Thymus (tissue), 11 donors: ENCODE results near the gene CHKA. TPM values are rescaled to one million over a fixed set of nuclear protein-coding genes. Genes with fewer than 3 reads are reported as not detected.

ENCODE experiments used
- DNase-seq, 9 donors: peaks; one replicate each; pipeline ENCODE4 v3.0.0-alpha.2; 2013; ENCODE audit warnings: low spot score in 9 of 9, low read depth in 6 of 9, missing footprints in 1 of 9
- H3K27ac ChIP-seq, 2 donors: one replicate each; pipeline ENCODE4 v1.5.1; 2013; ENCODE audit warnings: control low read depth in 1 of 2, low read depth in 1 of 2, low read length in 1 of 2, mild to moderate bottlenecking in 1 of 2, moderate library complexity in 1 of 2
- H3K27me3 ChIP-seq, 2 donors: one replicate each; pipeline ENCODE4 v1.5.1; 2013; ENCODE audit warnings: low read length in 1 of 2; ENCODE audit not compliant: control insufficient read depth in 2 of 2, insufficient read depth in 1 of 2
- H3K36me3 ChIP-seq, 2 donors: one replicate each; pipeline ENCODE4 v1.5.1; 2013; ENCODE audit warnings: low read length in 1 of 2, mild to moderate bottlenecking in 1 of 2, moderate library complexity in 1 of 2; ENCODE audit not compliant: control insufficient read depth in 2 of 2, insufficient read depth in 2 of 2
- H3K4me1 ChIP-seq, 2 donors: one replicate each; pipeline ENCODE4 v1.5.1; 2013; ENCODE audit warnings: low read length in 2 of 2; ENCODE audit not compliant: control insufficient read depth in 2 of 2, insufficient read depth in 2 of 2
- H3K4me3 ChIP-seq, 2 donors: one replicate each; pipeline ENCODE4 v1.5.1; 2013; ENCODE audit warnings: low read length in 2 of 2, control low read depth in 1 of 2, mild to moderate bottlenecking in 1 of 2
- H3K9me3 ChIP-seq, 2 donors: one replicate each; pipeline ENCODE4 v1.5.1; 2013; ENCODE audit warnings: low read length in 1 of 2, mild to moderate bottlenecking in 1 of 2; ENCODE audit not compliant: control insufficient read depth in 2 of 2, insufficient read depth in 1 of 2
- WGBS: extraction: QIAGEN DNeasy Blood & Tissue Kit; methylation state at CpG from one replicate; pipeline ENCODE4 v1.1.7; 2013; 5-methylcytosine and 5-hydroxymethylcytosine counted together
- polyA plus RNA-seq: library from polyadenylated mRNA; stranded (reverse); fragments of 200-250 nt; gene quantifications from one replicate; pipeline ENCODE4 v1.2.3, GENCODE V29; 2013
- total RNA-seq: library from RNA; stranded (reverse); fragments of 120-200 nt; gene quantifications from one replicate; pipeline ENCODE4 v1.2.4, GENCODE V29; 2013
- donor health status: healthy.

CHKA gene
- total and polyA plus RNA-seq, 2 donors: 8.7 to 46.0 TPM

DNA sequence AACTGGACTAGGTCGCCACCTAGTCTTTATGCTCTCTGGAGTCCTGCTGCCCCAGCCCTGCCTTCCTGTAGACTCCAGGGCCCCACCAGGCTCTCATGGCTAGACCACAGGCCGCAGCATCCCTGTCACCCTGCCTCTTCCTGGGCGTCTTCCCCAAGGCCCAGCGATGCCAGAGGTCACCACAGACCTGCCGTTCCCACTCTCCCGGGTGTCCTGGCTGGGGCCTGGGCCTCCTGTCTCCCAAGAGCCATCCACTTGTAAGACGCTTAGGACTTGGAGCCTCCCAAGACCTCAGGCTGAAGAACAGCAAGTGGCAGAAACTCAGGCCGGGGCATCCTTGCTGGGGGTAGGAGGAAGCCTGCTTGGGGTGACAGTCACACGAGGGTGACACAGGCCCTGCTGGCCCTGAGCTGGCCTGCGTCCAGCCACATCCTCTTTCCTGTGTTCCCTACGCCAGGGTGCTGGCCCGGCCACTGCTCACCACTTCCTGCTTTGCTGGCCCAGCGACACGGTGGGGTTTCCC lies 84.4 kb downstream of the CHKA start:
- WGBS: 57% methylated on average over 14 of the region's 14 CpGs
- H3K4me1 ChIP-seq: peaks cover 21 to 52% of the 10 kb centered on the region in 2 donors
- peaks cover 0 to 4% of the 10 kb centered on the region in 2 donors for H3K9me3 ChIP-seq
- no peak overlapping the region for H3K4me3 ChIP-seq
- H3K36me3 ChIP-seq: peaks cover 21 to 38% of the 10 kb centered on the region in 2 donors
- no peak for DNase-seq
- H3K27ac ChIP-seq: peak overlapping the region; percentile 43 to 66
- no peaks in the 10 kb centered on the region for H3K27me3 ChIP-seq

DNA sequence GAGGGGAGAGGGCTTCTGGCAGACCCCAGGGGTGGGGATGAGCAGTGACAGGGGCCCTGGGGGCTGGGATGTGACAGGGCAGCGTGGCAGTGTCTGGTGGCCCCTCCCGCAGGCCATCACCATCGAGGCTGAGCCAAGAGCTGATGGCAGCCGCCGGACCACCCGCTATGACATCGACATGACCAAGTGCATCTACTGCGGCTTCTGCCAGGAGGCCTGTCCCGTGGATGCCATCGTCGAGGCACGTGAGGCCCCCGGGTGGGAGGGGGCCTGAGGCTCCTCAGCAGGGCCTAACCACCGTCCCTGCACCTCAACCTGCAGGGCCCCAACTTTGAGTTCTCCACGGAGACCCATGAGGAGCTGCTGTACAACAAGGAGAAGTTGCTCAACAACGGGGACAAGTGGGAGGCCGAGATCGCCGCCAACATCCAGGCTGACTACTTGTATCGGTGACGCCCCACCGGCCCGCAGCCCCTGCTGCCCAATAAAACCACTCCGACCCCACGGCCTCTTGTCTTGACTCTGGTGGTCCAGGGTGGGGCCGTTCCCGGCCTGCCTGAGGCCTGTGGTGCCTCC lies 85.0 kb downstream of the CHKA start:
- no peaks in the 10 kb centered on the region for H3K27me3 ChIP-seq
- H3K4me1 ChIP-seq: peaks cover 27 to 52% of the 10 kb centered on the region in 2 donors
- DNase-seq: no peak
- no peak overlapping the region for H3K4me3 ChIP-seq
- 91% methylated on average over 27 of the region's 27 CpGs for WGBS
- peaks cover 0 to 4% of the 10 kb centered on the region in 2 donors for H3K9me3 ChIP-seq
- peak overlapping the region in 1 of 2 donors; percentile 66 for H3K27ac ChIP-seq
- peaks cover 18 to 34% of the 10 kb centered on the region in 2 donors for H3K36me3 ChIP-seq

DNA sequence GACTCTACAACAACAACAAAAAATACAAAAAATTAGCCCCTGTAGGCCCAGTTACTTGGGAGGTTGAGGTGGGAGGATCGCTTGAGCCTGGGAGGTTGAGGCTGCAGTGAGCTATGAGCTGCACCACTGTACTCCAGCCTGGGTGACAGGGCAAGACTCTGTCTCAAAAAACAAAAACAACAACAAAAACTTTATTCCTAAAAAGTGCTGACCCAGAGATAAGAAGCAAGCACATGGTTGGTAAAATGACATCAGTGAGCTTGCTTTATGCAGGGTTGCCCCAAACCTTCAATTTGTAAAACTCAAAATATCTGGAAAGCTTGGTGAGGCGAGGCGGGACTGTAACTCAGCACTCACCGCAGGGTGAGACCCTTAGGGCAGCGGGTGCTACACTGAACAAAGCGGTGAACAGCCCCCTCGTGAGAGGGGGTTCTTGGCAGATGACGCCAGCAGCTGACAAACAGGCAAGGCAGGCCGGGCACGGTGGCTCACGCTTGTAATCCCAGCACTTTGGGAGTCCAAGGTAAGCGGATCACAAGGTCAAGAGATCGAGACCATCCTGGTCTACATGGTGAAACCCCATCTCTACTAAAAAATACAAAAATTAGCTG lies 85.8 kb downstream of the CHKA start:
- Histone ChIP-seq H3K27ac (no peak overlapping the region), H3K4me3 (no peak overlapping the region), H3K36me3 (peaks cover 17 to 34% of the 10 kb centered on the region in 2 donors), H3K4me1 (peaks cover 28 to 47% of the 10 kb centered on the region in 2 donors), H3K9me3 (peaks cover 0 to 7% of the 10 kb centered on the region in 2 donors), H3K27me3 (no peaks in the 10 kb centered on the region)
- WGBS: 94% methylated on average over 13 of the region's 13 CpGs
- no peak for DNase-seq

- H3K4me1 ChIP-seq: peaks cover 19 to 42% of the 10 kb centered on the region in 2 donors
- H3K27ac ChIP-seq: no peak overlapping the region
- H3K9me3 ChIP-seq: peaks cover 0 to 11% of the 10 kb centered on the region in 2 donors
- H3K36me3 ChIP-seq: peaks cover 17 to 34% of the 10 kb centered on the region in 2 donors
- 97% methylated on average over 12 of the region's 12 CpGs for WGBS
- H3K4me3 ChIP-seq: no peak overlapping the region
- no peak for DNase-seq
- H3K27me3 ChIP-seq: no peaks in the 10 kb centered on the region
Measured at GRCh38 chr11:68033708-68034045, 87.5 kb downstream of the CHKA start.

DNA sequence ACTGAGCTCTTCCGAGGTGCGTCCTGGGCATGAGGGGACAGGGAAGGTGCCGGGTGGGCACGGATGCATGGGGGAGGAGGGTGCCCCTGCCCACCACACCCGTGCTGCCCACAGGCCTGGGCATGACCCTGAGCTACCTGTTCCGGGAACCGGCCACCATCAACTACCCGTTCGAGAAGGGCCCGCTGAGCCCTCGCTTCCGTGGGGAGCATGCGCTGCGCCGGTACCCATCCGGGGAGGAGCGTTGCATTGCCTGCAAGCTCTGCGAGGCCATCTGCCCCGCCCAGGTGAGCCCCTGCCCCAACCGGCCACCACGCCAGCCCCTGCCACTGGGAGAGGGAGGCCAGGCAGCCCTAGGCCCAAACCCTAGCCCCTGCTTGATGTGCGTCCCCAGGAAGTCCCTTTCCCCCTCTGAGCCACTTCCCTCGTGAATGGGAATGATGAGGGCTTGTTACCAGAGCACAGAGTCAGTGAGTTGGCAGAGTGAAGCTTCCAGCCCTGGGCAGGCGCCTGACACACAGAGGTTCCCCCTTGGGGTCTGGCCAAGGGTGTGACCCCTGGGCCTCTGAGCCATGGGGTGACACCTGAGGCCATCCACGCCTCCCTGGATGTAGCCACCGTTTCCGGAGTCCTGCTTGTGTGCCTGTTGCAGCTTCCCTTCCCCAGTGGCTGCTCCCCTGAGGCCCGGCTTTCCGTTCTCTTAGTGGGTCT lies 88.0 kb downstream of the CHKA start:
- WGBS: 97% methylated on average over 29 of the region's 29 CpGs
- no peak overlapping the region for H3K4me3 ChIP-seq
- DNase-seq: no peak
- peaks cover 16 to 36% of the 10 kb centered on the region in 2 donors for H3K4me1 ChIP-seq
- H3K9me3 ChIP-seq: peaks cover 0 to 11% of the 10 kb centered on the region in 2 donors
- H3K27ac ChIP-seq: no peak overlapping the region
- peaks cover 17 to 34% of the 10 kb centered on the region in 2 donors for H3K36me3 ChIP-seq
- H3K27me3 ChIP-seq: no peaks in the 10 kb centered on the region

DNA sequence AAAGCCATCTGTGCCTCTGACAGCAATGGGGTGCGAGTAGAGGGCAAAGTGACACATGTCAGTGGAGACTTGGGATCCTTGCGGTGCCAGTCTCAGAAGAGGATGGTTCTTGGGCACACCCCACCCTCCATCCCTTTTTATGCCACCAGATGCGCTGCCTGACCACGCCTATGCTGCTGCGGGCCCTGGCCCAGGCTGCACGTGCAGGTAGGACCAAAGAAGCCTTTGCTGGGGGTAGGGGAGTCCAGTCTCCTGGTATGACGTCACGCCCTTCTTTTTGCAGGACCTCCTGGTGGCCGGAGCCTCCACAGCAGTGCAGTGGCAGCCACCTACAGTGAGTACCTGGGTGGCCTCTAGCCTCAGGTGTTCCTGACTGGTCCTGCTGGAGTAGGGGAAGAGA lies 89.2 kb downstream of the CHKA start:
- peaks cover 17 to 33% of the 10 kb centered on the region in 2 donors for H3K36me3 ChIP-seq
- peaks cover 16 to 28% of the 10 kb centered on the region in 2 donors for H3K4me1 ChIP-seq
- H3K4me3 ChIP-seq: no peak overlapping the region
- H3K27ac ChIP-seq: no peak overlapping the region
- H3K27me3 ChIP-seq: no peaks in the 10 kb centered on the region
- DNase-seq: no peak
- 85% methylated on average over 9 of the region's 9 CpGs for WGBS
- peaks cover 0 to 11% of the 10 kb centered on the region in 2 donors for H3K9me3 ChIP-seq

DNA sequence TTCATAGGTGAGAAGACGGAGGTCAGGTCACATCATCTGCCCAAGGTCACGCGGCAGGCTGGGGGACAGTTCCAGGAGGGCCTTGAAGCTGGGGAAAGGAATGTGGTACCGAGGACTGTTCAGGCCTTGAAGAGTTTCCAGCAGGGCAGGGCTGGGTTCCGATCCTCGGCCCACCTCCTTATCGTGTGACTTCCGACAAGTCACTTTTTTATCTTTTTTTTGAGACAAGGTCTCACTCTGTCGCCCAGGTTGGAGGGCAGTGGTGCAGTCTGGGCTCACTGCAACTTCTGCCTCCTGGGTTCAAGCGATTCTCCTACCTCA lies 90.1 kb downstream of the CHKA start:
- 17% methylated on average over 10 of the region's 10 CpGs for WGBS
- peaks cover 16 to 27% of the 10 kb centered on the region in 2 donors for H3K4me1 ChIP-seq
- peaks cover 0 to 11% of the 10 kb centered on the region in 2 donors for H3K9me3 ChIP-seq
- no peaks in the 10 kb centered on the region for H3K27me3 ChIP-seq
- no peak for DNase-seq
- peak overlapping the region; percentile 79 to 89 for H3K4me3 ChIP-seq
- peaks cover 17 to 24% of the 10 kb centered on the region in 2 donors for H3K36me3 ChIP-seq
- peak overlapping the region; percentile 80 to 90 for H3K27ac ChIP-seq

DNA sequence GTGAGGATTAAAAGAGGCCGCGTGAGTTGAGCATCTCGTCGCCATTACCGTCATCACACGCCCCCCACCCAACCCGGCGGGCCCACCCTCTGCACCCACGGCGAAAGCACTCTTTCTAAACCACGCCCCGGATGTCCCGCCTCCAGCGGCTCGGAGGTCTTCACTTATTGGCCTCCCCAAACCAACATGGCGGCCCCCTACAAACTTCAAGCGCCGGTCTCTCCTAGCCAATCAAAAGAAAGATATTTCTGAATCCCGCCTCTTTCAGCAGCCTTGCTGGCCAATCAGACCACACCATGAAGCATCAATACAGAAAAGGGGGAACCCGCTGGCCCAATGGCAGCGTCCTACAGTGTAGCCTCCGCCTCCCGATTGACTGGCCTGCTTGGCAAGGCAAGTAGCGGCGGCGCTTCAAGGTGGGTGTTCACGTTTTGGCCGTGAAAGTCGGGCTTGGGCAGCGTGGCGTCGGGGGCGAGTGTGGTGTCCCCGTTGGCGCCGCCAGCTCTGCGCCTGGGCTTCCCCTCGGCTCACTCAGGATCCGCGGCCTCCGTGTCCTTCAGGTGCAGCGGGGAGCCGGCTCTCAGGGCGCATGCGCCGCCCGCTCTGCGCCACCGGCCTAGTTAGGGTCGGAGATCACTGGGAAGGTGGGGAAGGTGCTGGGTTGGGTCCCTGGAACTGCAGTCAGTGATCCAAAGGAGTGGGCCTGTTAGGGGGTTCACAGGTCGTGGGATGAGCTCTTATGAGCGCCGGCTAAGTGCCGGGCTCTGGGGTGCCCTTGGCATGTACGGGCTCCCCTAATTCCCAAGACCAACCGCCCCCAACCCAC lies 90.7 kb downstream of the CHKA start, which contains the start of gene NDUFS8:
Gene NDUFS8 (plus strand): TSS at position 364 of the 826 bp plus-strand sequence. CDS start 1,471 bp downstream, outside the sequence.
- H3K27ac ChIP-seq: peak within 1 kb of the TSS; percentile 80 to 90
- WGBS: under 1% methylated on average over 56 of the region's 56 CpGs
- peaks cover 16 to 27% of the 10 kb centered on the region in 2 donors for H3K4me1 ChIP-seq
- peak; percentile 96 to 100 (median 98) for DNase-seq
- peaks cover 17 to 24% of the 10 kb centered on the region in 2 donors for H3K36me3 ChIP-seq
- H3K9me3 ChIP-seq: peaks cover 0 to 11% of the 10 kb centered on the region in 2 donors
- H3K4me3 ChIP-seq: peak within 1 kb of the TSS; percentile 79 to 89
- no peaks in the 10 kb centered on the region for H3K27me3 ChIP-seq
